ENCODE data around the gene ZFYVE9.
A peak's percentile ranks its signal among the peaks of the same experiment; 100 is the strongest.

The ZFYVE9 gene

DNA sequence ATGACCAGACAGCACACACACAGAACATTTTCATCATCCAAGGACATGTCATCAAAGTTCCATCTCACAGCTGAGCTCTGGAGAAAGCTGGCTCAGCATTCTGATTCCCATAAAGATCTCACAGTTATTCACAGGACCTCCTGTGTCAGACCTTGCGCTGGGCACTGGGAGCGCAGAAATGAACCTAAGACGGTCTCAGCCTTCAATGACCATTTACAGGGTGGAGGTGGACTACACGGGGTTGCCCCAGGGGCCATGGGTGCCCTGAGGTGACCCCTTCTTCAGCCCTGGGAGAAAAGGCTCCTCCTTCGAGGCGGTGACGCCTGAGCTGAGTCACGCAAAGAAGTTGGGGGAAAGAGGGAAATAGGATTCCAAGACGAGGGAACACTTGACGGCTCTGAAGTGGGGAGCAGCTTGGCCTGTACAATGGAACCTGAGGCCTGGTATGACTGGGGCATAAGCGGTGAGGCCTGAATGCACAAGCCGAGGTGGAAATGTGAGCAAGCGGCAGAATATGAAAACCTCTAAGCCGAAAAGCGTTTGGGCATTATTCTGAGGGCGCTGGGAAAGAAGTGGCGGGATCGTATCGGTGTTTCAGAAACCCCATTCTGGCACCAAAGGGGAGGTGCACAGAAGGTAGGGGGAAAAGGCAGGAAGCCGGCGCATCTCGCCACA lies 223.3 kb downstream of the ZFYVE9 start:
- H3K27me3 ChIP-seq (ENCODE audit: insufficient read depth, low read length, poor library complexity), result no peaks in the 10 kb centered on the region
- no peak for DNase-seq
- peak overlapping the region; percentile 95 for H3K4me2 ChIP-seq (ENCODE audit: insufficient read depth, low read length)
- H3K9ac ChIP-seq (ENCODE audit: low read depth, low read length), result peak overlapping the region; percentile 90
- H2AFZ ChIP-seq (ENCODE audit: low read depth, low read length), result peak overlapping the region; percentile 92
- H3K27ac ChIP-seq (ENCODE audit: low read length), result peak overlapping the region; percentile 83
- peaks cover 39% of the 10 kb centered on the region for H3K79me2 ChIP-seq (ENCODE audit: insufficient read depth, low read length)
- H3K4me3 ChIP-seq (ENCODE audit: low read depth in 1 of 2, low read length in 2 of 2), result peak overlapping the region; percentile 81 to 90
- peaks cover 18% of the 10 kb centered on the region for H4K20me1 ChIP-seq (ENCODE audit: insufficient read depth, low read length)
- peaks cover 41% of the 10 kb centered on the region for H3K36me3 ChIP-seq (ENCODE audit: insufficient read depth, low read length)
- TF ChIP-seq, protein P1, sequence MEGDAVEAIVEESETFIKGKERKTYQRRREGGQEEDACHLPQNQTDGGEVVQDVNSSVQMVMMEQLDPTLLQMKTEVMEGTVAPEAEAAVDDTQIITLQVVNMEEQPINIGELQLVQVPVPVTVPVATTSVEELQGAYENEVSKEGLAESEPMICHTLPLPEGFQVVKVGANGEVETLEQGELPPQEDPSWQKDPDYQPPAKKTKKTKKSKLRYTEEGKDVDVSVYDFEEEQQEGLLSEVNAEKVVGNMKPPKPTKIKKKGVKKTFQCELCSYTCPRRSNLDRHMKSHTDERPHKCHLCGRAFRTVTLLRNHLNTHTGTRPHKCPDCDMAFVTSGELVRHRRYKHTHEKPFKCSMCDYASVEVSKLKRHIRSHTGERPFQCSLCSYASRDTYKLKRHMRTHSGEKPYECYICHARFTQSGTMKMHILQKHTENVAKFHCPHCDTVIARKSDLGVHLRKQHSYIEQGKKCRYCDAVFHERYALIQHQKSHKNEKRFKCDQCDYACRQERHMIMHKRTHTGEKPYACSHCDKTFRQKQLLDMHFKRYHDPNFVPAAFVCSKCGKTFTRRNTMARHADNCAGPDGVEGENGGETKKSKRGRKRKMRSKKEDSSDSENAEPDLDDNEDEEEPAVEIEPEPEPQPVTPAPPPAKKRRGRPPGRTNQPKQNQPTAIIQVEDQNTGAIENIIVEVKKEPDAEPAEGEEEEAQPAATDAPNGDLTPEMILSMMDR (IDR thresholded peaks at IDR 0.05; ENCODE audit: borderline replicate concordance, extremely low read depth, low read length, poor library complexity, severe bottlenecking), result no peak
- TF ChIP-seq EZH2 (IDR thresholded peaks at IDR 0.05; ENCODE audit: borderline replicate concordance, low read depth, low read length, severe bottlenecking), result no peak
- ATAC-seq (ENCODE audit: insufficient read depth, low read depth), result no peak
- no peaks in the 10 kb centered on the region for H3K9me3 ChIP-seq (ENCODE audit: insufficient read depth, low read length, severe bottlenecking)
- peaks cover 59% of the 10 kb centered on the region for H3K4me1 ChIP-seq (ENCODE audit: insufficient read depth, low read length)

- H3K9ac ChIP-seq (ENCODE audit: low read depth, low read length), result peak within 1 kb of the TSS; percentile 90
- no peak for TF ChIP-seq EZH2 (IDR thresholded peaks at IDR 0.05; ENCODE audit: borderline replicate concordance, low read depth, low read length, severe bottlenecking)
- TF ChIP-seq, protein P1 (IDR thresholded peaks at IDR 0.05; ENCODE audit: borderline replicate concordance, extremely low read depth, low read length, poor library complexity, severe bottlenecking), result peak; percentile 18
- H3K4me3 ChIP-seq (ENCODE audit: low read depth in 1 of 2, low read length in 2 of 2), result peak within 1 kb of the TSS; percentile 81 to 90
- H4K20me1 ChIP-seq (ENCODE audit: insufficient read depth, low read length), result peaks cover 13% of the 10 kb centered on the region
- peak within 1 kb of the TSS; percentile 83 for H3K27ac ChIP-seq (ENCODE audit: low read length)
- H3K4me1 ChIP-seq (ENCODE audit: insufficient read depth, low read length), result peaks cover 59% of the 10 kb centered on the region
- peak within 1 kb of the TSS; percentile 95 for H3K4me2 ChIP-seq (ENCODE audit: insufficient read depth, low read length)
- H3K9me3 ChIP-seq (ENCODE audit: insufficient read depth, low read length, severe bottlenecking), result no peaks in the 10 kb centered on the region
- peak within 1 kb of the TSS; percentile 92 for H2AFZ ChIP-seq (ENCODE audit: low read depth, low read length)
- no peaks in the 10 kb centered on the region for H3K27me3 ChIP-seq (ENCODE audit: insufficient read depth, low read length, poor library complexity)
- H3K36me3 ChIP-seq (ENCODE audit: insufficient read depth, low read length), result peaks cover 36% of the 10 kb centered on the region
- peak; percentile 99 for DNase-seq
- H3K79me2 ChIP-seq (ENCODE audit: insufficient read depth, low read length), result peaks cover 39% of the 10 kb centered on the region
- peak; percentile 89 for ATAC-seq (ENCODE audit: insufficient read depth, low read depth)
Measured at GRCh38 chr1:52365746-52366516, 224.0 kb downstream of the ZFYVE9 start, which contains the start of gene CC2D1B. Gene CC2D1B (minus strand): TSS chr1:52366205. CDS start chr1:52364620, 1,585 bp downstream.

DNA sequence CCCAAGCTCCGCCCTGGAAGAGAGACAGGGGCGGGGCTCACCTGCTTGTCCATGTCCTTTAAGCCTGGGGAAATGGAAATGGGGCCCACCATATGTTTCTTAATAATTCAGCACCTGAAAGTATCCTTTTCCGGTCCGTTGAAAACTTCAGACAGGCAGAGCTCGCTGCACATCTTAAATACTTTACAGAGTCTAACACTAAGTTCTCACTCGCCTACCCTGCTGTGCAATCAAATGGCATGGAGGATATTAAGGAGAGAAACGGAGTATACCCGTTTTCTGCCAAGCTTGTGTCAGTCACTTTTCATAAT lies 224.6 kb downstream of the ZFYVE9 start:
- peaks cover 35% of the 10 kb centered on the region for H3K36me3 ChIP-seq (ENCODE audit: insufficient read depth, low read length)
- H4K20me1 ChIP-seq (ENCODE audit: insufficient read depth, low read length), result peaks cover 13% of the 10 kb centered on the region
- peak; percentile 0; the same call in 1 of the 3 replicates for ATAC-seq (ENCODE audit: insufficient read depth, low read depth)
- H3K27ac ChIP-seq (ENCODE audit: low read length), result peak overlapping the region; percentile 83
- peak overlapping the region; percentile 90 for H3K9ac ChIP-seq (ENCODE audit: low read depth, low read length)
- H3K9me3 ChIP-seq (ENCODE audit: insufficient read depth, low read length, severe bottlenecking), result no peaks in the 10 kb centered on the region
- H3K27me3 ChIP-seq (ENCODE audit: insufficient read depth, low read length, poor library complexity), result no peaks in the 10 kb centered on the region
- no peak for DNase-seq
- H3K4me2 ChIP-seq (ENCODE audit: insufficient read depth, low read length), result peak overlapping the region; percentile 95
- peak overlapping the region; percentile 67 for H2AFZ ChIP-seq (ENCODE audit: low read depth, low read length)
- H3K4me1 ChIP-seq (ENCODE audit: insufficient read depth, low read length), result peaks cover 59% of the 10 kb centered on the region
- H3K79me2 ChIP-seq (ENCODE audit: insufficient read depth, low read length), result peaks cover 39% of the 10 kb centered on the region
- no peak for TF ChIP-seq EZH2 (IDR thresholded peaks at IDR 0.05; ENCODE audit: borderline replicate concordance, low read depth, low read length, severe bottlenecking)
- TF ChIP-seq, protein P1 (IDR thresholded peaks at IDR 0.05; ENCODE audit: borderline replicate concordance, extremely low read depth, low read length, poor library complexity, severe bottlenecking), result no peak
- H3K4me3 ChIP-seq (ENCODE audit: low read depth in 1 of 2, low read length in 2 of 2), result peak overlapping the region; percentile 29 to 90; a peak in 3 of 4 replicates

Data from DND-41 (cell line).